Measurements from ENCODE around the gene UBL5. TPM values are rescaled to one million over a fixed set of nuclear protein-coding genes. Genes with fewer than 3 reads are reported as not detected.
"Not testable (repeated sequence)": the region's sequence is repeated elsewhere in the genome, so short reads cannot be mapped to it uniquely, and the experiment has no call there.

The UBL5 gene
- polyA plus RNA-seq (2012; ENCODE audit: insufficient read depth, insufficient read length, low read depth) = 907 TPM

GRCh38 chr19:9827289-9828238 lies at the start of gene UBL5:
Gene UBL5, plus strand, starts transcription at chr19:9827918. Its CDS starts 420 bp downstream, at chr19:9828338.
- H3K9me3 ChIP-seq = no peaks in the 10 kb centered on the region
- H3K27me3 ChIP-seq = no peaks in the 10 kb centered on the region
- peak; percentile 89 for DNase-seq
- TF ChIP-seq CTCF (IDR thresholded peaks at IDR 0.05; ENCODE audit: low read depth, low read length) = no peak
- H3K36me3 ChIP-seq = peaks cover 5% of the 10 kb centered on the region; the same call in 1 of the 2 replicates
- no peaks in the 10 kb centered on the region for H3K4me1 ChIP-seq
- H3K4me3 ChIP-seq (ENCODE audit: low read depth, low read length) = peak within 1 kb of the TSS; percentile 94

- TF ChIP-seq CTCF (IDR thresholded peaks at IDR 0.05; ENCODE audit: low read depth, low read length) = no peak
- no peak for DNase-seq
- H3K4me1 ChIP-seq = no peaks in the 10 kb centered on the region
- no peaks in the 10 kb centered on the region; the same call in 1 of the 2 replicates for H3K27me3 ChIP-seq
- H3K4me3 ChIP-seq (ENCODE audit: low read depth, low read length) = no peak overlapping the region
- no peaks in the 10 kb centered on the region for H3K36me3 ChIP-seq
- no peaks in the 10 kb centered on the region for H3K9me3 ChIP-seq
Measured at GRCh38 chr19:9782338-9782737, 45.4 kb upstream of the UBL5 start.

- not testable (repeated sequence) for DNase-seq; H3K4me3 ChIP-seq (ENCODE audit: low read depth, low read length); H3K4me1 ChIP-seq; H3K27me3 ChIP-seq; H3K9me3 ChIP-seq; H3K36me3 ChIP-seq
Measured at GRCh38 chr19:9784163-9784496, 43.6 kb upstream of the UBL5 start.

GRCh38 chr19:9785367-9786331 lies 42.1 kb upstream of the UBL5 start:
- Histone ChIP-seq H3K4me1 (no peaks in the 10 kb centered on the region), H3K36me3 (no peaks in the 10 kb centered on the region), H3K4me3 (ENCODE audit: low read depth, low read length) (peak overlapping the region; percentile 62), H3K9me3 (no peaks in the 10 kb centered on the region), H3K27me3 (no peaks in the 10 kb centered on the region)
- TF ChIP-seq CTCF (IDR thresholded peaks at IDR 0.05; ENCODE audit: low read depth, low read length) = no peak
- DNase-seq = peak; percentile 99

GRCh38 chr19:9786342-9786741 lies 41.4 kb upstream of the UBL5 start:
- peak overlapping the region; percentile 62 for H3K4me3 ChIP-seq (ENCODE audit: low read depth, low read length)
- no peaks in the 10 kb centered on the region for H3K27me3 ChIP-seq
- H3K4me1 ChIP-seq = peaks cover 2% of the 10 kb centered on the region
- TF ChIP-seq CTCF (IDR thresholded peaks at IDR 0.05; ENCODE audit: low read depth, low read length) = no peak
- H3K36me3 ChIP-seq = no peaks in the 10 kb centered on the region
- DNase-seq = no peak
- no peaks in the 10 kb centered on the region for H3K9me3 ChIP-seq

GRCh38 chr19:9786819-9787218 lies 40.9 kb upstream of the UBL5 start:
- Histone ChIP-seq H3K9me3 (no peaks in the 10 kb centered on the region), H3K36me3 (no peaks in the 10 kb centered on the region), H3K4me1 (peaks cover 3% of the 10 kb centered on the region), H3K4me3 (ENCODE audit: low read depth, low read length) (no peak overlapping the region), H3K27me3 (no peaks in the 10 kb centered on the region)
- DNase-seq = no peak
- TF ChIP-seq CTCF (IDR thresholded peaks at IDR 0.05; ENCODE audit: low read depth, low read length) = no peak

- H3K36me3 ChIP-seq; DNase-seq; H3K4me1 ChIP-seq; H3K27me3 ChIP-seq; H3K4me3 ChIP-seq (ENCODE audit: low read depth, low read length); H3K9me3 ChIP-seq: not testable (repeated sequence)
Measured at GRCh38 chr19:9788604-9789003, 39.1 kb upstream of the UBL5 start.
